OCI-LY7 (cell line): ENCODE measurements around the gene NALCN.

Source experiments
- EZH2phosphoT487 ChIP-seq: fragments of 200-600 bp; sonication (generic); IDR thresholded peaks from 2 replicates; pipeline ENCODE4 v1.6.1; 2018; ENCODE audit warnings: low read depth, borderline replicate concordance, mild to moderate bottlenecking, mixed run types, antibody characterized with exemption, low read length, moderate library complexity, mixed read lengths
- TF ChIP-seq, protein P1 (sequence below): fragments of 200-600 bp; sonication (generic); conservative IDR thresholded peaks from 2 replicates; pipeline ENCODE4 v1.5.1; 2014; ENCODE audit warnings: mild to moderate bottlenecking, antibody characterized with exemption, low read length, moderate library complexity, mixed read lengths

DNA sequence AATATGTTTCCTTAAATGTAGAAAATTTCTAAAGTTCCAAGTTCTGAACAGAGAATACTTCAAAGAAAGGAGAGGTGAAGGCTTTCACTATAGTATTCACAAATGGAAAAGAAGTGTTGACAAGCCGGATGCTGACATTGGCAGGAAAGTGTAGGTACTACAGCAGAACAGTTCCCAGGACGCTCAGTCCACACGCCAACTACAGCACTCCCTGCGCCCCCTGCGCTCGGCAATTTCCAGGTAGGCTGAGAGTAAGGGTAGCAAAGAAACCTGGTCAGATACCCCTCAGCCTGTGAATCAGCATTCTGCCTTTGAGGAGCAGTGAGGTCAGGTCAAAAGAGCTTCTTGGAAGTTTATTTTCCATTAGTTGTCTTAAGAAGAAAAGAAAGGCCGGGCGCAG, 115.3 kb downstream of the NALCN start:
- TF ChIP-seq, protein P1, sequence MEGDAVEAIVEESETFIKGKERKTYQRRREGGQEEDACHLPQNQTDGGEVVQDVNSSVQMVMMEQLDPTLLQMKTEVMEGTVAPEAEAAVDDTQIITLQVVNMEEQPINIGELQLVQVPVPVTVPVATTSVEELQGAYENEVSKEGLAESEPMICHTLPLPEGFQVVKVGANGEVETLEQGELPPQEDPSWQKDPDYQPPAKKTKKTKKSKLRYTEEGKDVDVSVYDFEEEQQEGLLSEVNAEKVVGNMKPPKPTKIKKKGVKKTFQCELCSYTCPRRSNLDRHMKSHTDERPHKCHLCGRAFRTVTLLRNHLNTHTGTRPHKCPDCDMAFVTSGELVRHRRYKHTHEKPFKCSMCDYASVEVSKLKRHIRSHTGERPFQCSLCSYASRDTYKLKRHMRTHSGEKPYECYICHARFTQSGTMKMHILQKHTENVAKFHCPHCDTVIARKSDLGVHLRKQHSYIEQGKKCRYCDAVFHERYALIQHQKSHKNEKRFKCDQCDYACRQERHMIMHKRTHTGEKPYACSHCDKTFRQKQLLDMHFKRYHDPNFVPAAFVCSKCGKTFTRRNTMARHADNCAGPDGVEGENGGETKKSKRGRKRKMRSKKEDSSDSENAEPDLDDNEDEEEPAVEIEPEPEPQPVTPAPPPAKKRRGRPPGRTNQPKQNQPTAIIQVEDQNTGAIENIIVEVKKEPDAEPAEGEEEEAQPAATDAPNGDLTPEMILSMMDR: no peak
- TF ChIP-seq EZH2phosphoT487: no peak
